Measurements from ENCODE around the gene PARD3.

Gene PARD3

GRCh38 chr10:34504534-34504933 is 310.6 kb downstream of the PARD3 start:
- ChIA-PET CTCF (no interaction called here), POLR2A (no interaction called here)
- TF ChIP-seq CTCF (IDR thresholded peaks at IDR 0.05; ENCODE audit: control extremely low read depth, extremely low read depth, low read depth, missing control alignments) = no peak
- DNase-seq (ENCODE audit: extremely low spot score) = no peak

- no peak for DNase-seq (ENCODE audit: extremely low spot score)
- no peak for TF ChIP-seq CTCF (IDR thresholded peaks at IDR 0.05; ENCODE audit: control extremely low read depth, extremely low read depth, low read depth, missing control alignments)
- CTCF ChIA-PET = interaction anchor here (1.0 kb wide), 1 partner anchor 16 kb away, joined by 4 read pairs; no protein-coding TSS in a partner anchor
- POLR2A ChIA-PET = no interaction called here
Measured at GRCh38 chr10:34503704-34504103, 311.4 kb downstream of the PARD3 start.

- no peak for TF ChIP-seq CTCF (IDR thresholded peaks at IDR 0.05; ENCODE audit: control extremely low read depth, extremely low read depth, low read depth, missing control alignments)
- CTCF ChIA-PET = no interaction called here
- DNase-seq (ENCODE audit: extremely low spot score) = no peak
- POLR2A ChIA-PET = no interaction called here
Measured at GRCh38 chr10:34499612-34500279, 315.4 kb downstream of the PARD3 start.

GRCh38 chr10:34498821-34499220 is 316.3 kb downstream of the PARD3 start:
- DNase-seq (ENCODE audit: extremely low spot score) = no peak
- CTCF ChIA-PET = no interaction called here
- POLR2A ChIA-PET = no interaction called here
- no peak for TF ChIP-seq CTCF (IDR thresholded peaks at IDR 0.05; ENCODE audit: control extremely low read depth, extremely low read depth, low read depth, missing control alignments)

GRCh38 chr10:34495938-34496337 is 319.2 kb downstream of the PARD3 start:
- ChIA-PET CTCF (interaction anchor here (1.4 kb wide), 1 partner anchor 13 kb away, joined by 3 read pairs; no protein-coding TSS in a partner anchor), POLR2A (no interaction called here)

GRCh38 chr10:34494012-34494411 is 321.1 kb downstream of the PARD3 start:
- DNase-seq (ENCODE audit: extremely low spot score) = no peak
- no peak for TF ChIP-seq CTCF (IDR thresholded peaks at IDR 0.05; ENCODE audit: control extremely low read depth, extremely low read depth, low read depth, missing control alignments)
- CTCF ChIA-PET = no interaction called here

More at GRCh38 chr10:34495938-34496337, 319.2 kb downstream of the PARD3 start:
- TF ChIP-seq CTCF (IDR thresholded peaks at IDR 0.05; ENCODE audit: control extremely low read depth, extremely low read depth, low read depth, missing control alignments) = no peak
- no peak for DNase-seq (ENCODE audit: extremely low spot score)

More at GRCh38 chr10:34494012-34494411, 321.1 kb downstream of the PARD3 start:
- POLR2A ChIA-PET = no interaction called here

All from GM10248 (cell line).